HCT116 (cell line): ENCODE data around the gene THBS1. TPM values are rescaled to one million over a fixed set of nuclear protein-coding genes. Genes with fewer than 3 reads are reported as not detected.

Experiments
- ATAC-seq: fragments of 200-7000 bp; cut with Tn5 transposase; 2 replicates; pipeline ENCODE4 v1.9.1; 2020; ENCODE audit warnings: mild to moderate bottlenecking, moderate library complexity
- BruUV-seq: library from RNA; stranded (reverse); fragments of 400-500 nt; replicated peaks from 2 replicates; lab custom pipeline; 2021; lab: Mats Ljungman, UMichigan
- CTCF ChIA-PET: fragments of 300-600 bp; sonication (Branson Sonifier 250); formaldehyde crosslinking; loops from one replicate; lab custom pipeline; 2021; ENCODE audit warnings: antibody characterized with exemption; lab: Charles Lee
- POLR2A ChIA-PET: fragments of 300-600, 350-600 bp; sonication (Branson Sonifier 250); formaldehyde crosslinking; loops from one replicate; lab custom pipeline; 2021; ENCODE audit warnings: antibody characterized with exemption; lab: Charles Lee
- RAD21 ChIA-PET, 2 experiments: fragments of 300-600 bp; sonication (Branson Sonifier 250); formaldehyde crosslinking; loops; one replicate each; lab custom pipeline; 2023; ENCODE audit warnings: low total read pairs in 2 of 2; ENCODE audit not compliant: uncharacterized antibody in 2 of 2, unreplicated experiment in 2 of 2, low non-redundant PET in 1 of 2; lab: Charles Lee
- DNase-seq: peaks from one replicate; pipeline ENCODE4 v3.0.0-alpha.2; 2010; ENCODE audit warnings: low read depth, low spot score
- H2AFZ ChIP-seq: fragments of 200-600 bp; shearing (Covaris generic), sonication (generic); 2 replicates; pipeline ENCODE4 v1.6.1; 2017; ENCODE audit warnings: low read depth, mixed run types, mixed read lengths, antibody characterized with exemption, low read length; ENCODE audit not compliant: poor library complexity, severe bottlenecking
- H3K27ac ChIP-seq: 2 replicates; pipeline ENCODE4 v1.5.1; 2012; ENCODE audit warnings: low read depth, low read length
- H3K27me3 ChIP-seq: fragments of 200-600 bp; sonication (generic); 2 replicates; pipeline ENCODE4 v1.6.1; 2016; ENCODE audit warnings: mixed run types, low read length, mixed read lengths; ENCODE audit not compliant: insufficient read depth
- H3K36me3 ChIP-seq, 2 experiments: fragments of 200-500 bp in 1 of 2; fragments of 200-600 bp in 1 of 2; sonication (Bioruptor generic) in 1 of 2; sonication (generic) in 1 of 2; 2 replicates each; pipeline versions ENCODE4 v1.5.1 to v1.6.1; 2014 to 2016; ENCODE audit warnings: low read length in 2 of 2, inconsistent platforms in 1 of 2, mixed read lengths in 1 of 2, mixed run types in 1 of 2; ENCODE audit not compliant: insufficient read depth in 2 of 2, control insufficient read depth in 1 of 2
- H3K4me1 ChIP-seq, 2 experiments: fragments of 200-600 bp in 1 of 2; sonication (generic) in 1 of 2; 2 replicates each; pipeline versions ENCODE4 v1.5.1 to v1.6.1; 2012 to 2017; ENCODE audit warnings: low read length in 2 of 2, inconsistent platforms in 1 of 2, mild to moderate bottlenecking in 1 of 2, mixed read lengths in 1 of 2, mixed run types in 1 of 2, moderate library complexity in 1 of 2; ENCODE audit not compliant: insufficient read depth in 2 of 2, control insufficient read depth in 1 of 2
- H3K4me2 ChIP-seq: fragments of 200-600 bp; sonication (generic); 2 replicates; pipeline ENCODE4 v1.6.1; 2017; ENCODE audit warnings: mixed run types, low read length, mixed read lengths
- H3K4me3 ChIP-seq, 2 experiments: fragments of 200-600 bp in 1 of 2; sonication (generic) in 1 of 2; replicated peaks in 1 of 2; 2 replicates each; pipeline ENCODE4 v1.5.1; 2011 to 2016; ENCODE audit warnings: low read length in 2 of 2, control low read depth in 1 of 2, low read depth in 1 of 2, mild to moderate bottlenecking in 1 of 2, mixed read lengths in 1 of 2, mixed run types in 1 of 2
- H3K79me2 ChIP-seq: fragments of 200-600 bp; sonication (generic); 2 replicates; pipeline ENCODE4 v1.6.1; 2017; ENCODE audit warnings: mild to moderate bottlenecking, mixed run types, low read length, moderate library complexity, mixed read lengths; ENCODE audit not compliant: insufficient read depth
- H3K9ac ChIP-seq: fragments of 200-600 bp; sonication (generic); 2 replicates; pipeline ENCODE4 v1.6.1; 2016; ENCODE audit warnings: low read length, mixed read lengths
- H3K9me2 ChIP-seq: fragments of 200-600 bp; sonication (generic), shearing (Covaris generic); 2 replicates; pipeline ENCODE4 v1.6.1; 2017; ENCODE audit warnings: mixed run types, mild to moderate bottlenecking, moderate library complexity; ENCODE audit not compliant: insufficient read depth
- H3K9me3 ChIP-seq, 2 experiments: fragments of 200-500 bp in 1 of 2; fragments of 200-600 bp in 1 of 2; sonication (Bioruptor generic) in 1 of 2; sonication (generic) in 1 of 2; 2 replicates each; pipeline ENCODE4 v1.6.1; 2014 to 2017; ENCODE audit warnings: low read length in 2 of 2, mixed read lengths in 2 of 2, inconsistent platforms in 1 of 2, low read depth in 1 of 2, mild to moderate bottlenecking in 1 of 2, mixed run types in 1 of 2, moderate library complexity in 1 of 2; ENCODE audit not compliant: control insufficient read depth in 1 of 2, insufficient read depth in 1 of 2
- H4K20me1 ChIP-seq: fragments of 200-600 bp; sonication (generic), shearing (Covaris generic); 2 replicates; pipeline ENCODE4 v1.6.1; 2017; ENCODE audit warnings: mixed run types, mild to moderate bottlenecking, moderate library complexity; ENCODE audit not compliant: insufficient read depth
- ATF3 ChIP-seq: IDR thresholded peaks from 2 replicates; pipeline ENCODE4 v1.6.1; 2012
- JUND ChIP-seq: IDR thresholded peaks from 2 replicates; pipeline ENCODE4 v1.6.1; 2012
- POLR2AphosphoS5 ChIP-seq: IDR thresholded peaks from 2 replicates; pipeline ENCODE4 v1.6.1; 2011; ENCODE audit warnings: mild to moderate bottlenecking, low read depth, low read length, moderate library complexity
- SIN3A ChIP-seq: IDR thresholded peaks from 2 replicates; pipeline ENCODE4 v1.6.1; 2012; ENCODE audit warnings: low read depth
- SP1 ChIP-seq: IDR thresholded peaks from 2 replicates; pipeline ENCODE4 v1.6.1; 2012; ENCODE audit warnings: low read depth
- SRF ChIP-seq: IDR thresholded peaks from 2 replicates; pipeline ENCODE4 v1.6.1; 2012; ENCODE audit warnings: low read depth
- TCF7L2 ChIP-seq: IDR thresholded peaks from 2 replicates; pipeline ENCODE4 v1.7.0; 2011; ENCODE audit warnings: borderline replicate concordance, inconsistent platforms; ENCODE audit not compliant: insufficient read depth, insufficient read length; ENCODE audit errors: extremely low read depth
- ZNF274 ChIP-seq: fragments of 200-500 bp; sonication (Bioruptor generic); IDR thresholded peaks from 2 replicates; pipeline ENCODE4 v1.6.1; 2014; ENCODE audit warnings: mild to moderate bottlenecking, low read depth, low read length, inconsistent platforms
- intact Hi-C: fragments of 100-400 bp; cut with micrococcal nuclease; formaldehyde crosslinking; loops from 2 replicates; pipeline ENCODE4 v1.10.0; 2022
- total RNA-seq: library from RNA; stranded (reverse); gene quantifications from one replicate; pipeline ENCODE4 v1.2.1, GENCODE V29; 2021; ENCODE audit not compliant: unreplicated experiment
- TF ChIP-seq, protein P1 (sequence below): IDR thresholded peaks from 2 replicates; pipeline ENCODE4 v1.6.1; 2011; ENCODE audit warnings: mild to moderate bottlenecking, low read length, moderate library complexity; ENCODE audit not compliant: insufficient replicate concordance; ENCODE audit errors: extremely low read depth

The THBS1 gene
- total RNA-seq, 1 experiment from 2014 or later: 6.3 TPM

- no peak overlapping the region for H3K27ac ChIP-seq
- H3K4me3 ChIP-seq: no peak overlapping the region
- H3K9me3 ChIP-seq: no peaks in the 10 kb centered on the region
- H3K36me3 ChIP-seq: no peaks in the 10 kb centered on the region
- no TSS peak for BruUV-seq
- H3K9me2 ChIP-seq: no peaks in the 10 kb centered on the region
- RAD21 ChIA-PET: no interaction called here
- intact Hi-C loops: no loop called here
- H3K27me3 ChIP-seq: no peaks in the 10 kb centered on the region
- POLR2A ChIA-PET: no interaction called here
- no peak overlapping the region for H2AFZ ChIP-seq
- CTCF ChIA-PET: interaction anchor here (3.7 kb wide), 1 partner anchor 135 kb away, joined by 14 read pairs; no protein-coding TSS in a partner anchor
- peaks cover 3 to 23% of the 10 kb centered on the region in 2 experiments; a peak in 2 of 4 replicates for H3K4me1 ChIP-seq
- TF ChIP-seq POLR2AphosphoS5 (no peak), ZNF274 (no peak), SRF (no peak)
- TF ChIP-seq, protein P1, sequence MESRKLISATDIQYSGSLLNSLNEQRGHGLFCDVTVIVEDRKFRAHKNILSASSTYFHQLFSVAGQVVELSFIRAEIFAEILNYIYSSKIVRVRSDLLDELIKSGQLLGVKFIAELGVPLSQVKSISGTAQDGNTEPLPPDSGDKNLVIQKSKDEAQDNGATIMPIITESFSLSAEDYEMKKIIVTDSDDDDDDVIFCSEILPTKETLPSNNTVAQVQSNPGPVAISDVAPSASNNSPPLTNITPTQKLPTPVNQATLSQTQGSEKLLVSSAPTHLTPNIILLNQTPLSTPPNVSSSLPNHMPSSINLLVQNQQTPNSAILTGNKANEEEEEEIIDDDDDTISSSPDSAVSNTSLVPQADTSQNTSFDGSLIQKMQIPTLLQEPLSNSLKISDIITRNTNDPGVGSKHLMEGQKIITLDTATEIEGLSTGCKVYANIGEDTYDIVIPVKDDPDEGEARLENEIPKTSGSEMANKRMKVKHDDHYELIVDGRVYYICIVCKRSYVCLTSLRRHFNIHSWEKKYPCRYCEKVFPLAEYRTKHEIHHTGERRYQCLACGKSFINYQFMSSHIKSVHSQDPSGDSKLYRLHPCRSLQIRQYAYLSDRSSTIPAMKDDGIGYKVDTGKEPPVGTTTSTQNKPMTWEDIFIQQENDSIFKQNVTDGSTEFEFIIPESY: no peak
- H3K9ac ChIP-seq: no peak overlapping the region
- ATAC-seq: no peak
- no peaks in the 10 kb centered on the region for H4K20me1 ChIP-seq
- H3K79me2 ChIP-seq: no peaks in the 10 kb centered on the region
- DNase-seq: no peak
- no peak overlapping the region for H3K4me2 ChIP-seq
These were observed 41.1 kb downstream of the THBS1 start for GRCh38 chr15:39621976-39622375.

DNA sequence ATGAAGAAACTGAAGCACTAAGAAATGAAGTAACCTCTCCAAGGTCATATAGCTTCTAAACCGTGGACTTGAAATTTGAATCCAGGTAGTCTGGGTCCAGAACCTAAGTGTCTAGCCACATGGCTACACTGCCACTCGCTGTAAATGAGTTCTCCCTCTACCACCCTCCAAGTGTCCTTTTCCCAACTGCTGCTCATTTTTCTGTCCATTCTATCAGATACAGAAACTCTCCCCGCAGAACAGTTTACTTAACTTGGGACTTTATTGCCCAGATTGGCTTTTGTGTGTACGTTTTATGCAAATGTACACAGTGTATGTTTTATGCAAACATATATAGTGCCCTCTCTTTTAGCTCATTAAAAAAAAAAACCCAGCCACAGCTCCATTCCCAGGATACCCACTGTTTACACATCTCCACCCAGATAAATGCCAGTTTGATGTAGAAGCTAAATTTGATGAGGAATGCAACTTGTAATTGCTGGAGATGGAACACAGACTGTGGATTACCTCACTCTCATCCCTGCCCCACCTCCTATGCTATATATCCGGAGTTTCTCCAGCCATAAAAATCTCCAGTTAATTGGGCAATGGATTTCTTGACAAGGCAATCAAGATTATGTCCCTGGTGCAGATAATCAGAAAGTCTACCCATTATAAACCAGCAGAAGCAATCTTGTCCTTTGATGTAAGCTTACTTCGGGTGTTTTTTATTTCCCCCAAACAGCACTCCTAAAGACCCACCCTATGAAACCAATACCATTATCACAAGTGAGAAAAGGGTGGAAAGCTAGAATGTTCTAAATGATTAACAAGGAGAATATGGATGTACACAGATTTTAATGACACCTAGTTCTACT lies 42.0 kb downstream of the THBS1 start:
- H3K4me1 ChIP-seq: peaks cover 3 to 23% of the 10 kb centered on the region in 2 experiments; a peak in 2 of 4 replicates
- ChIA-PET CTCF (interaction anchor here (3.7 kb wide), 1 partner anchor 134 kb away, joined by 14 read pairs; no protein-coding TSS in a partner anchor), POLR2A (no interaction called here), RAD21 (no interaction called here)
- H3K79me2 ChIP-seq: no peaks in the 10 kb centered on the region
- ATAC-seq (no peak), DNase-seq (no peak)
- H3K4me2 ChIP-seq: no peak overlapping the region
- H4K20me1 ChIP-seq: no peaks in the 10 kb centered on the region
- H3K9ac ChIP-seq: no peak overlapping the region
- no peaks in the 10 kb centered on the region for H3K36me3 ChIP-seq
- H3K27ac ChIP-seq: no peak overlapping the region
- no peak overlapping the region for H3K4me3 ChIP-seq
- H3K9me3 ChIP-seq: no peaks in the 10 kb centered on the region
- BruUV-seq: no TSS peak
- intact Hi-C loops: no loop called here
- H3K27me3 ChIP-seq: no peaks in the 10 kb centered on the region
- H3K9me2 ChIP-seq: no peaks in the 10 kb centered on the region
- H2AFZ ChIP-seq: no peak overlapping the region
- TF ChIP-seq ATF3 (no peak), SIN3A (no peak), SP1 (no peak), POLR2AphosphoS5 (no peak), JUND (no peak), ZNF274 (no peak), TCF7L2 (no peak)
- TF ChIP-seq, protein P1: no peak
